ENCODE data around the gene TGFB2.

The TGFB2 gene

GRCh38 chr1:218339267-218339831 lies 5.8 kb upstream of the TGFB2 start:
- no peak for DNase-seq (ENCODE audit: low read depth in 1 of 2, low spot score in 1 of 2)
- H3K27me3 ChIP-seq (ENCODE audit: insufficient read depth, poor library complexity, severe bottlenecking) = no peaks in the 10 kb centered on the region
- no peak for TF ChIP-seq SPI1 (IDR thresholded peaks at IDR 0.05; ENCODE audit: borderline replicate concordance, low read depth)
- peak; percentile 35 for TF ChIP-seq CTCF (IDR thresholded peaks at IDR 0.05; ENCODE audit: insufficient read depth, low read length)
- no peak for TF ChIP-seq GABPA (IDR thresholded peaks at IDR 0.05; ENCODE audit: low read depth)
- no peak for TF ChIP-seq POLR2AphosphoS5 (IDR thresholded peaks at IDR 0.05; ENCODE audit: low read depth)
- no peak for TF ChIP-seq REST (IDR thresholded peaks at IDR 0.05; ENCODE audit: insufficient replicate concordance, low read depth)
- H3K4me3 ChIP-seq (replicated peaks; ENCODE audit: insufficient read depth, low read length) = no peak overlapping the region
- no peak overlapping the region for H3K27ac ChIP-seq (replicated peaks)

- no peak overlapping the region for H3K27ac ChIP-seq (replicated peaks)
Observed at GRCh38 chr1:218341325-218341724, 3.8 kb upstream of the TGFB2 start.

GRCh38 chr1:218342091-218342490 lies 3.0 kb upstream of the TGFB2 start:
- H3K4me3 ChIP-seq (replicated peaks; ENCODE audit: insufficient read depth, low read length) = no peak overlapping the region

More at GRCh38 chr1:218341325-218341724, 3.8 kb upstream of the TGFB2 start:
- TF ChIP-seq CTCF (IDR thresholded peaks at IDR 0.05; ENCODE audit: insufficient read depth, low read length) = no peak
- no peak for TF ChIP-seq GABPA (IDR thresholded peaks at IDR 0.05; ENCODE audit: low read depth)
- TF ChIP-seq REST (IDR thresholded peaks at IDR 0.05; ENCODE audit: insufficient replicate concordance, low read depth) = no peak
- Histone ChIP-seq H3K27me3 (ENCODE audit: insufficient read depth, poor library complexity, severe bottlenecking) (peaks cover under 1% of the 10 kb centered on the region), H3K4me3 (replicated peaks; ENCODE audit: insufficient read depth, low read length) (no peak overlapping the region)
- DNase-seq (ENCODE audit: low read depth in 1 of 2, low spot score in 1 of 2) = no peak

More at GRCh38 chr1:218342091-218342490, 3.0 kb upstream of the TGFB2 start:
- TF ChIP-seq GABPA (IDR thresholded peaks at IDR 0.05; ENCODE audit: low read depth) (no peak), CTCF (IDR thresholded peaks at IDR 0.05; ENCODE audit: insufficient read depth, low read length) (no peak), POLR2AphosphoS5 (IDR thresholded peaks at IDR 0.05; ENCODE audit: low read depth) (no peak), REST (IDR thresholded peaks at IDR 0.05; ENCODE audit: insufficient replicate concordance, low read depth) (no peak), SPI1 (IDR thresholded peaks at IDR 0.05; ENCODE audit: borderline replicate concordance, low read depth) (no peak)
- Histone ChIP-seq H3K27ac (replicated peaks) (no peak overlapping the region), H3K27me3 (ENCODE audit: insufficient read depth, poor library complexity, severe bottlenecking) (peaks cover 2% of the 10 kb centered on the region)
- no peak for DNase-seq (ENCODE audit: low read depth in 1 of 2, low spot score in 1 of 2)
